ENCODE data around the gene SPI1.
"Not testable (repeated sequence)": the region's sequence is repeated elsewhere in the genome, so short reads cannot be mapped to it uniquely, and the experiment has no call there.

SPI1 gene

GRCh38 chr11:47317064-47317828 is 61.1 kb downstream of the SPI1 start:
- DNase-seq: no peak

- DNase-seq: not testable (repeated sequence)
These were observed 61.8 kb downstream of the SPI1 start for GRCh38 chr11:47316501-47316900.

- no peak for DNase-seq
These were observed 63.4 kb downstream of the SPI1 start for GRCh38 chr11:47314992-47315391.

GRCh38 chr11:47308050-47308823 is 70.1 kb downstream of the SPI1 start:
- DNase-seq: no peak

GRCh38 chr11:47306484-47306844 is 71.9 kb downstream of the SPI1 start:
- DNase-seq: no peak

GRCh38 chr11:47305734-47306483 is 72.4 kb downstream of the SPI1 start:
- DNase-seq: no peak
